HG03139 (cell line): ENCODE data around the gene TIMM17B.

ENCODE experiments used
- ATAC-seq: cut with Tn5 transposase; IDR thresholded peaks from one replicate; pipeline ENCODE4 v1.9.1; 2021; ENCODE audit not compliant: unreplicated experiment

The TIMM17B gene

GRCh38 chrX:48897625-48898306 lies at the start of gene TIMM17B, which contains the start of gene PQBP1:
Gene TIMM17B (minus strand): TSS chrX:48897768. CDS start chrX:48897749, 19 bp downstream.
Gene PQBP1 (plus strand): TSS chrX:48897930. CDS start chrX:48898510, 580 bp downstream.
- ATAC-seq = peak; percentile 86

GRCh38 chrX:48945517-48946348 lies 48.2 kb upstream of the TIMM17B start:
- no peak for ATAC-seq

- no peak for ATAC-seq
Observed at GRCh38 chrX:48942895-48943294, 45.3 kb upstream of the TIMM17B start.

GRCh38 chrX:48940404-48940955 lies 42.9 kb upstream of the TIMM17B start:
- ATAC-seq = no peak

- ATAC-seq = no peak
Observed at GRCh38 chrX:48939524-48940228, 42.1 kb upstream of the TIMM17B start.

DNA sequence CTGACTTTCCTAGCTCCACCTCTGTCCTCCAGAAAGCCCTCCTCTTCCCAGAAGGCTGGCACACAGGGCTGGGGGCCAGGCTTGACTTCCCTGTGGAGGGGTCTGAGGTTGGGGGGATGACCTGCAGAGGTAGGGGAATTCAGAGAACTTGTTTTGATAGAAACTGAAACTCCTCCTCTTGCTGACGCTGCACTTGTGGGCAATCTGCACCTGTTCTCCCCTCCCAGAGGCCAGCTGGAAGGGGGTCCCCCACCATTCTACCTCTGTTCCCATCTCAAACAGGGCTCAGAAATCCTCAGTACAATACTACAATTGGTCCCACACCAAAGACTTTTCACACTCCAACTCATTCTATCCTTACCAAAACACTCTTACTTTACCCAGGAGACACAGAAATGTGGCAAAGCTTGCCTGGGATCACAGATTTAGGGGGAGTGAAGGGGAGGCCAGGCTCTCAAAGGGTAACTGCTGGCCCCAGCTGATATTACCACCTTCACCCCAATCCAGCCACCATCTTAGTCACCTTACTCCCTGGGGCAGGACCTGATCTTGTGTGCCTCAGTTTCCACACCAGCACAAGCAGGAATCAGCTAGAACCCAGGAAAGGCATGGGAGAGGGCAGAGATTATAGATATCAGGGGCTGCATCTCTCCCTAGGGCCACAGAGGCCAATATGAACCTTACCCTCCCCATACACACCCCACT lies 41.3 kb upstream of the TIMM17B start:
- ATAC-seq = no peak

GRCh38 chrX:48937054-48937907 lies 39.7 kb upstream of the TIMM17B start:
- peak; percentile 46 for ATAC-seq

GRCh38 chrX:48936429-48937053 lies 39.0 kb upstream of the TIMM17B start:
- no peak for ATAC-seq

- no peak for ATAC-seq
Observed at GRCh38 chrX:48935301-48935670, 37.7 kb upstream of the TIMM17B start.

DNA sequence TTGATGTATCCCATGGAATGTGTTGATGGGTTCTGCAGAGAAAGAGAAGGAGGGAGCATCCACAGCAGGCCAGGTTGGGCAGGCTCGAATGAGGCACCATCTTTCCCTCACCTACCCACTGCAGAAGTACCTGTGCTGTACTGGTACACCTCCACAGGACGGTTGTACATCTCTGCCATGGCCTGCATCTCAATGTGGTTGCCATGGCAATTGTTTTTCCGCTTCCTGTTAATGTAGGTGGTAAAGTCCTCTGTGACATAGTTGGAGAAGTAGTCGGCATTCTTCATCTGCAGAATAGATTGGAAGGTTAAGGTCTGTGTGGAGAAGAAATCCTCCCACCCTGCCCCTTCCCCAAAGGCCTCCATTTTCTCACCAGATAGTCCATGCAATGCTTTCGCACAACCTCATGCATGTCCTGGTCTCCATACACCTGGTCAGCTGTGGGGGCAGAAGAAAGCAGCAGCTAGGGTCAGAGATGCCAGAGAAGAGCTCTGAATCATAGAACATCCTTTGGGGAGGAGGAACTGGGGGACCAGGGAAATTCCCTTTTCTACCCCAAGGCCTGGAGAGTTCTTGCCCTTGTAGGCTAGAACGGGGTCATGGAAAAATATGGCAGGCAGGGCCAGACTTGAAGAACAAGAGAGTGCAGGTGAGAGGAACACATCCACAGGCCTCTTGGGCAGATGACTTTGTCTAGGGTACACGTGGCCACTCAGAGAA lies 37.2 kb upstream of the TIMM17B start:
- ATAC-seq = no peak

GRCh38 chrX:48933757-48934156 lies 36.2 kb upstream of the TIMM17B start:
- no peak for ATAC-seq

GRCh38 chrX:48927736-48928382 lies 30.3 kb upstream of the TIMM17B start:
- ATAC-seq = no peak

DNA sequence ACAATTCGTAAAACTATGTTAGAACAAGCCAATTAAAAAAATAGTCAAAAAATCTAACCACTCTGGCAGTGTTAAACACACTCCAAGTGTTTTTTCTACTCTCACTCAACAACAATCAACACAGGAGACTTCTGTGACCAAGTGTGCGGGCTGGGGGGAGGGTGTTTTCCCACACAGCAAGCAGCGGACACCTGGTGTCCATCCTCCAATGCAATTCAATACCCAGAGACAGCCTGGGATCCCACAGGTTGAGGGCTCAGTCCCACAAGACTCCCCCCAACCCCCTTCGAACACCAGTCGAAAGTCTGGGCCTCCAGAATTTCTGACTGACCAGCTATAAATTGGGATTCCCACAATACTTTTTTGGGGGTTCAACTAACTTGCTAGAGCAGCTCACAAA lies 29.6 kb upstream of the TIMM17B start:
- ATAC-seq = no peak

DNA sequence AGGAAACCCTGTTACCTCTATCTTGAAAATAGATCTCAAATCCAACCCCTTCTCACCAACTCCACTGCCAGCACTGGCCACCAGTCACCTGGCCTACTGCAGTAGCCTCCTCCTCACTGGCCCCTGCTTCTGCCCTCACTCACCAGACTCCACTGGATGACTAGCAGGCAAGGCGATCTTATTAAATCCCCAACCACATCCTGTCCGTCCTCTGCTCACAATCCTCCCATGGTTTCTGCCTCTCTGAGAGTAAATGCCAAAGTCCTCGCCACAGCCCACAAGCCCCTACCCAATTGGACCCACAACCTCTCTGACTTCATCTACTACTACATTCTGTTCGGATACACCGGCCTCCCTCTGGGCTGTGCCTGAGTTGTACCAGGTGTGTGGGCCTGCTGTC lies 26.7 kb upstream of the TIMM17B start:
- no peak for ATAC-seq

DNA sequence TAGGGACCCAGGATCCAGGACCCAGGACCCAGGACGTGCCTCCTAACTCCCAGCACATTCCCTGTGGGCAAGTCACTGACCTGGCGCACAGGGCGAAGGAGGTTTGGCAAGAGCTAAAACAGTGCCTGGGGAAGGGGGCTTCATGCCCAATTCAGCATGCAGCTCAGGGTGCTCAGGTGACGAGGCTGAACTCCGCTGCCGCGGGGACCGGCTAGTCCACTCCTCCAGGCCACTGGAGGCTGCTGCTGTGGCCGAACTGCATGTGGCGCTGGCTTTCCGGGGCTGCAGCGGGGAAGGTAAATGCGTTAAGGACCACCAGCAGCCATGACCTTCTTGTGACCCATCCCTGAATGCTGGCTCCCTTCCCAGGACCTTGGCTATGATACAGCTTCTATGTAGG lies 26.2 kb upstream of the TIMM17B start:
- ATAC-seq = no peak

GRCh38 chrX:48920718-48921104 lies 23.1 kb upstream of the TIMM17B start:
- no peak for ATAC-seq

DNA sequence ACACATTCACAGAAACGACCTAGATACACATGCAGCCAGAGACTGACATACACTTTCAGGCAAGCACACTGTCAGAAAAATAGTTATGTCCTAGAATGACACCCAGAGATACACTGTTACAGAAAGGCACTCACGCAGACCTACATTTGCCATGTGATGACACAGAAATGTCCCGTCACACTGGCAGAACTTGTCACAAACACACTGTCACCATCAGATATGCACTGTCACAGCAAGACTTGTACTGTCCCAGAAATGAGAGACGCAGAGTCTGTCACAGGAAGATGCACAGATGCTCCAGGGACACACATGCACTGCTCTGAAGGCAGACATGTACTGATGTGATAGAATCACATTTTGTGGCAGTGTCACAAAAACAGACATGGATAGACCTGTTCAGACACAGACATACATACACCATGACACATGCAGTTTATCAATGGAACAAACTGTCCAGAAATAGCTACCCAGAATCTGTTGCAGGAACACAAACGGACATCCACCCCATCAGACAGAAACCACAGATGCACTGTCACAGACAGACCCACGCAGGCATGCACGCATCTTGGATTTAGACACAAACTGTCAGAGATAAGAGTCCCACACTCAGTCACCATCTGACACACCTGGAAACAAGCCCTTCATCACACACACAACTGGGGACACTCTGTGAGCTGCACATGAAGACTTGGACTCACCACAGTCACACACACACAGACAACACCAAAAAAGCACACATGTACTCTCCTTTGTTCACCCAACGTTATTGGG lies 22.6 kb upstream of the TIMM17B start:
- no peak for ATAC-seq
